Retinal pigment epithelial cell (primary cell): Measurements from ENCODE around the gene DAG1.

Source experiments
- DNase-seq: peaks from one replicate; pipeline ENCODE4 v3.0.0-alpha.2; 2010; ENCODE audit warnings: low read depth
- H3K4me3 ChIP-seq: 2 replicates; pipeline ENCODE4 v1.5.1; 2011; ENCODE audit warnings: mild to moderate bottlenecking, low read length, control low read depth, moderate library complexity
- TF ChIP-seq, protein P1 (sequence below): conservative IDR thresholded peaks from 2 replicates; pipeline ENCODE4 v1.5.1; 2011; ENCODE audit warnings: low read depth, low read length, control low read depth, inconsistent platforms

Gene DAG1

DNA sequence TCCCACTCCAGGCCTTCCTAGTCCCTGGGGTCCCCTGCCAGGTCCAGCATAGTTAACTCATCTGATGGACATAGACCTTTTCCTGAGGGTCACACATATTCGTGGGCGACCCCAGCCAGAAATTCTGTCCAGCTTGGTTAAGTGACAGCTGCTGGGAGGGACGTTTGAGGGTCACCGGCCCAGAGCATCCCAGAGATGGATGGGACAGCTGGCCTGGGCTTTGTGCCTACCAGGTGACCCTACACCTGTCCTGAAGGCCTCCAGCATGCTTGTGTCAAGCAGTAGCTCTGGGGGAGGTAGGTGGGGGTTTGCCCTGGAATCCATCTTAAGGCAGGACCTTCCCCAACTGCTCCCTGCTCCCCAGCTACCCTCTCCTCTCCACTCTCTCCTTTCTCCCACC lies 9.1 kb upstream of the DAG1 start:
- DNase-seq: no peak
- TF ChIP-seq, protein P1, sequence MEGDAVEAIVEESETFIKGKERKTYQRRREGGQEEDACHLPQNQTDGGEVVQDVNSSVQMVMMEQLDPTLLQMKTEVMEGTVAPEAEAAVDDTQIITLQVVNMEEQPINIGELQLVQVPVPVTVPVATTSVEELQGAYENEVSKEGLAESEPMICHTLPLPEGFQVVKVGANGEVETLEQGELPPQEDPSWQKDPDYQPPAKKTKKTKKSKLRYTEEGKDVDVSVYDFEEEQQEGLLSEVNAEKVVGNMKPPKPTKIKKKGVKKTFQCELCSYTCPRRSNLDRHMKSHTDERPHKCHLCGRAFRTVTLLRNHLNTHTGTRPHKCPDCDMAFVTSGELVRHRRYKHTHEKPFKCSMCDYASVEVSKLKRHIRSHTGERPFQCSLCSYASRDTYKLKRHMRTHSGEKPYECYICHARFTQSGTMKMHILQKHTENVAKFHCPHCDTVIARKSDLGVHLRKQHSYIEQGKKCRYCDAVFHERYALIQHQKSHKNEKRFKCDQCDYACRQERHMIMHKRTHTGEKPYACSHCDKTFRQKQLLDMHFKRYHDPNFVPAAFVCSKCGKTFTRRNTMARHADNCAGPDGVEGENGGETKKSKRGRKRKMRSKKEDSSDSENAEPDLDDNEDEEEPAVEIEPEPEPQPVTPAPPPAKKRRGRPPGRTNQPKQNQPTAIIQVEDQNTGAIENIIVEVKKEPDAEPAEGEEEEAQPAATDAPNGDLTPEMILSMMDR: no peak
- no peak overlapping the region for H3K4me3 ChIP-seq

DNA sequence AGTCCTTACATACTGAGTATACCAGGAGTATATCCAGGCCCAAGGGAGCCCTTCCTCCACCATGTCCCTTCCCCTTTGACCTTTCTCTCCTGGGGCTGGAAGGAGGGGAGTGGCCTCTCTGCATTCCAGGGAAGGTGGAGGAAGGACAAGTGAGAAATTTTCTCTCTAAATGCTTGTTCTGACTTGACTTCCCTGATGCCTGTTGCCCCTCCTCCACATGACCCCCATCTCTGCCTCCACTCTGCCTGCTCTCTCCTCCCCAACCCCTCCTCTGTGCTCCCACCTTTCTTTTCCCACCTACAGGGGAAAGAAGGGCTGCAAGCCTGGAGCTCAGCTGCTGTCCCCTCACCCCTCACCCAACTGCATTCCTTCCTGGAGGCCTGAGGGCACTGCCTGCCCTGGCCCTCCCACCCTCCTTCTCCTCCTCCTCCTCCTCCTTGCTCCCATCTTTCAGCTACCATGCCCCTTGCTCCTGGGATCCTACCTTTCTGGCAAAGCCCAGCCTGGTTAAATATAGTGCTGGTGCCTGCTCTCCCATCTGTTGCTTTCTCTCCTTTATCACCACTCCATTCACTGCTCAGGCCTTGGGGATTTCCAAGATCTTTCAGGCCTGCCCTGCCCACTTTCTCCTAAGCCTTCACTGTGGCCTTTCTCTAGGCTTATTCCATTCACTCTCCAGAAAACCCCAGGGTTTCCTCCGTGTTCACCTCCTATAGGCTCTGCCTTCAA lies 8.5 kb upstream of the DAG1 start:
- TF ChIP-seq, protein P1: no peak
- DNase-seq: no peak
- no peak overlapping the region for H3K4me3 ChIP-seq

- TF ChIP-seq, protein P1: no peak
- DNase-seq: no peak
These were observed 7.8 kb upstream of the DAG1 start for GRCh38 chr3:49462222-49462621.

GRCh38 chr3:49465270-49466034 lies 4.6 kb upstream of the DAG1 start:
- no peak overlapping the region for H3K4me3 ChIP-seq
- no peak for DNase-seq
- TF ChIP-seq, protein P1: no peak

More at GRCh38 chr3:49462222-49462621, 7.8 kb upstream of the DAG1 start:
- H3K4me3 ChIP-seq: no peak overlapping the region

DNA sequence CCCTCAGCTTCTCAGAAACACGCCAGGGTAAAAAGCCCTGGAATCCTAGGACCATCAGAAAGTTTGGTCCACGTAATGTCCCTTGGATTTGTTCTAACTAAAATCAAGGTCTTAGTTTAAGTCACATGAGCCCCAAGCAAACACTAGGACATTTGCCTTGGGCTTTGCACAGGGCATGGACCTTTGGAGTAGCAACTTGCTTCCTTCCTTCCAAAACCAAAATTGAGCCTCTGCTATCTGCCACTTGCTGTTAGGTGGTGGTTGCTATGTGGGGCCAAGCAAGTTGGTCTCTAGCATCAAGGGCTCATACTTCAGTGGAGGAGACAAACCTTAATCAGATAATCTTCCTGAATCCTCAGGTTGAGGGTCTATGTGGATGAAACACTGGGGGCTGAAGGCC lies 4.0 kb upstream of the DAG1 start:
- H3K4me3 ChIP-seq: no peak overlapping the region
- no peak for DNase-seq
- TF ChIP-seq, protein P1: no peak

GRCh38 chr3:49469037-49469935 lies 781 bp upstream of the DAG1 start:
- TF ChIP-seq, protein P1: no peak
- DNase-seq: peak; percentile 48
- H3K4me3 ChIP-seq: peak overlapping the region; percentile 57
